ENCODE results near the gene NDUFB8.

DNA sequence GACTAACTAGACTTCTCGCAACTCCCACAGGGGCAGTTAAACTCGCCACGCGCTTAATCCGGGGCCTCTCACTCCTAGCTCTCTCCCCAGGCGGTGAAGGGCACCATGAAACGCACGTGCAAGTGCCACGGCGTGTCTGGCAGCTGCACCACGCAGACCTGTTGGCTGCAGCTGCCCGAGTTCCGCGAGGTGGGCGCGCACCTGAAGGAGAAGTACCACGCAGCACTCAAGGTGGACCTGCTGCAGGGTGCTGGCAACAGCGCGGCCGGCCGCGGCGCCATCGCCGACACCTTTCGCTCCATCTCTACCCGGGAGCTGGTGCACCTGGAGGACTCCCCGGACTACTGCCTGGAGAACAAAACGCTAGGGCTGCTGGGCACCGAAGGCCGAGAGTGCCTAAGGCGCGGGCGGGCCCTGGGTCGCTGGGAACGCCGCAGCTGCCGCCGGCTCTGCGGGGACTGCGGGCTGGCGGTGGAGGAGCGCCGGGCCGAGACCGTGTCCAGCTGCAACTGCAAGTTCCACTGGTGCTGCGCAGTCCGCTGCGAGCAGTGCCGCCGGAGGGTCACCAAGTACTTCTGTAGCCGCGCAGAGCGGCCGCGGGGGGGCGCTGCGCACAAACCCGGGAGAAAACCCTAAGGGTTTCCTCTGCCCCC lies 47.4 kb downstream of the NDUFB8 start:
- peak; percentile 75 for TF ChIP-seq CTCF (conservative IDR thresholded peaks at IDR 0.05; ENCODE audit: low read depth, low read length)
- TF ChIP-seq RAD21 (IDR thresholded peaks at IDR 0.05; ENCODE audit: low read length), result peak; percentile 54
- no peak for TF ChIP-seq POLR2A (IDR thresholded peaks at IDR 0.05; ENCODE audit: low read depth, low read length)
- TF ChIP-seq CHD1 (IDR thresholded peaks at IDR 0.05; ENCODE audit: low read depth, low read length), result no peak
- no peak for TF ChIP-seq FOS (IDR thresholded peaks at IDR 0.05; ENCODE audit: low read depth, low read length)
- TF ChIP-seq MXI1 (IDR thresholded peaks at IDR 0.05; ENCODE audit: borderline replicate concordance, low read depth, low read length), result no peak
- TF ChIP-seq MAFK (IDR thresholded peaks at IDR 0.05; ENCODE audit: low read depth, low read length), result no peak
- TF ChIP-seq SMC3 (IDR thresholded peaks at IDR 0.05; ENCODE audit: low read depth, low read length), result peak; percentile 56
- no peak for TF ChIP-seq USF2 (IDR thresholded peaks at IDR 0.05; ENCODE audit: low read depth, low read length)
- TF ChIP-seq RCOR1 (IDR thresholded peaks at IDR 0.05; ENCODE audit: insufficient replicate concordance, low read length), result no peak
- TF ChIP-seq CEBPB (IDR thresholded peaks at IDR 0.05; ENCODE audit: low read depth, low read length), result no peak
- TF ChIP-seq BHLHE40 (IDR thresholded peaks at IDR 0.05; ENCODE audit: low read depth, low read length), result no peak
- TF ChIP-seq RFX5 (IDR thresholded peaks at IDR 0.05; ENCODE audit: low read depth, low read length), result peak; percentile 71

All from IMR-90 (cell line).